ENCODE data around the gene PSMD9.
A peak's percentile ranks its signal among the peaks of the same experiment; 100 is the strongest.
"Not testable (repeated sequence)": the region's sequence is repeated elsewhere in the genome, so short reads cannot be mapped to it uniquely, and the experiment has no call there.

The PSMD9 gene

DNA sequence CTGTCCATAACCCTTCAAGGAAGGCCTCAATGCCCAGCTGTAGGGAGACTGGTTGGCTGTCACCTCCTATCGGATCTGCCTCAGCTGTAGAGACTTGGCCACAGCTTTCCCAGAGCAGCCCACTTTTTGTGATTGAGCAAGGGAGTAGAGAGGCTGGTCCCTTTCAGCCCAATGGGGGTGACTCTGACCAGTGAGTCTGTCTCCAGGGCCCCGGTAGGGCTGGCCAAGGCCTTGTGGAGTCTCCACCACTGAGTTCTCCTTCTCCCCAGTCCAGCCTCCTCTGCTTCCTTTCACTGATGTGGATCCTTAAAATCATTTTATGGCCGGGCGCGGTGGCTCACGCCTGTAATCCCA lies 15.4 kb upstream of the PSMD9 start:
- DNase-seq (ENCODE audit: low spot score) = no peak

DNA sequence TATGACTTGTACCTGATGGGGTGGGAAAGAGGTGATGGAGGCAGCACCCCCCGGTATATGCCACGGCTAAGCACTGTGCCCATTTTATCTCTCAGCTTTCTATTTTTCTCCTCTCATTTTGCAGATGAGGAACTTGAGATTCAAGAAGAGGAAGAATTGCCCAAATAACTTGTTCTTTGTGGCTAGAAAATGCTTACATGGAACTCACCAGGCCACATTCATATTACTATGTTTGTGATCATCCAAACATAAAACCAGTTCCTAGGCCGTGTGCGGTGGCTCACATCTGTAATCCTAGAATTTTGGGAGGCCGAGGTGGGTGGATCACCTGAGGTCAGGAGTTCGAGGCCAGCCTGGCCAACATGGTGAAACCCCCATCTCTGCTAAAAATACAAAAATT lies 14.5 kb upstream of the PSMD9 start:
- DNase-seq (ENCODE audit: low spot score) = no peak

DNA sequence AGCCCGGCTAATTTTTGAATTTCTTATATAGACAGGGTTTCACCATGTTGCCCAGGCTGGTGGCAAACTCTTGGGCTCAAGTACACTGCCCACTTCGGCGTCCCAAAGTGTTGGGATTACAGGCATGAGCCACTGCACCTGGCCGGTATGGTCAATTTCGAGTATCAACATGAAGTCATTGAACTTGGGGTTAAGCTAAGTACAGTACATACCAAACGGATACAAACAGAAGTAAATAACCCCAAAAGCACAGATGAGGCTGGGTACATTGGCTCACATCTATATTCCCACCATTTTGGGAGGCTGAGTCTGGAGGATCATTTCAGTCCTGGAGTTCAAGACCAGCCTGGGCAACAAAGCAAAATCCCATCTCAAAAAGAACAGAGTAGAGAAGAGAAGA lies 13.0 kb upstream of the PSMD9 start:
- DNase-seq (ENCODE audit: low spot score) = no peak

DNA sequence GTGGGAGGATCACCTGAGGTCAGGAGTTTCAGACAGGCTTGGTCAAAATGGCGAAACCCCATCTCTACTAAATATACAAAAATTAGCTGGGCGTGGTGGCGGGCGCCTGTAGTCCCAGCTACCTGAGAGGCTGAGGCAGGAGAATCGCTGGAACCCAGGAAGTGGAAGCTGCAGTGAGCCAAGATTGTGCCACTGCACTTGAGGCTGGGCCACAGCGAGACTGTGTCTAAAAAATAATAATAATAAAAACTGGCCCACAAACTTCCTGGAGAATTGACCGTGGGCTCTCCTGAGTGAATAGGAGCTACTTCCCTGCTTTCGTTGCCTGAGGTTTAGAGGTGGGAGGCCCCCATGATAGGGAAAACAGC lies 12.5 kb upstream of the PSMD9 start:
- DNase-seq (ENCODE audit: low spot score) = not testable (repeated sequence)

DNA sequence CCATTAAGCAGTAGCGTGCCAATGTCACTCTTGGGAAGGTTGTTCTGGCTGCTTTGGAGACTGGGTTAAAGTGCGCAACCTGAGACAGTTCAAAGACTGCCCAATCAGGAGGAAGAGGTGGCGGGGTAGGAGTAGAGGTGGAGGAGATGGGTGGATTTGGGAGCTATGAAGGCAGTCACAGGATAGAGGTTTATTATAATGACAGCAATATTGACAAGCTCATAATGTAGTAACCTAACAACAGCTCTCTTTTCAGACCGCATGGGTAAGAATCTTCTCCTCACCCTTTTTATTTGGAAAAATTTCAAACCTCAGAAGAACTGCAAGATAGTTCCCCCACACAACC lies 5.3 kb upstream of the PSMD9 start:
- DNase-seq (ENCODE audit: low spot score) = peak; percentile 20

DNA sequence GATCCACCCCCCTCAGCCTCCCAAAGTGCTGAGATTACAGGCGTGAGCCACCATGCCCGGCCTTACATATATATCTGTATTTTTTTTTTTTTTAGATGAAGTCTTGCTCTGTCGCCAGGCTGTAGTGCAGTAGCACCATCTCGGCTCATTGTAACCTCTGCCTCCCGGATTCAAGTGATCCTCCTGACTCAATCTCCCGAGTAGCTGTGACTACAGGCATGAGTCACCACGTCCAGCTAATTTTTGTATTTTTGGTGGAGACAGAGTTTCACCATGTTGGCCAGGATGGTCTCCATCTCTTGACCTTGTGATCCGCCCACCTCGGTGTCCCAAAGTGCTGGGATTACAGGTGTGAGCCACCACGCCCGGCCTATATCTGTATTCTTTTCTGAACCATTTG lies 3.5 kb upstream of the PSMD9 start:
- not testable (repeated sequence) for DNase-seq (ENCODE audit: low spot score)

DNA sequence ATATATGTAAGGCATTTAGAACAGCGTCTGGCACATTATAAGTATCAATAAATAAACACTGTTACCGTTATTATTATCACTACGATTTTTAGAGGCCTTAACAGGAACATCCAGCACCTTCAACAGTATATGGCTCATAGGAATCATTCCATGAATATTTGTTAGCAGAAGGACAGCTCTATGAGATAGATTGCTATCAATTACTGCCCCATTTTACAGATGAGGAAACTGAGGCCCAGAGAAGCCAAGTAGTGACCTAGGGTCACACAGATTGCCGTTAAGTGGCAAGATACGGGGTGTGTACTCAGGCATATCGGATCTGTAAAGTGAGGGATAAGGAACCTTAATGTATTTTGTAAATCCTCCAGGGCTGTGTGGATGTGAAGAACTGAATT lies 510 bp upstream of the PSMD9 start:
- no peak for DNase-seq (ENCODE audit: low spot score)

DNA sequence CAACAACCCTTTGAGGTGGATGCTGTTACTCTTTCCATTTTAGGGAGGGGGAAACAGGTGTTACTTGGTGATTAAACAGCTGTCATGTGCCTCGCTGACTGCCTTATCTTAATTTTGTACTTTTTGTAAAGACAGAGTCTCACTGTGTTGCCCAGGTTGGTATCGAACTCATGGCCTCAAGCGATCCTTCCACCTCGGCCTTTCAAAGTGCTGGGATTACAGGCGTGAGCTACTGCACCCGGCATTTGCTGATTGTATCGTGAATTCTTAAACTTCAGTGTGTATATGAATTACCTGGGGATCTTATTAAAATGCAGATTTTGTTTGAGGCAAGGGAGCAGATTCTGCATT lies 659 bp downstream of the PSMD9 start:
- no peak for DNase-seq (ENCODE audit: low spot score)

DNA sequence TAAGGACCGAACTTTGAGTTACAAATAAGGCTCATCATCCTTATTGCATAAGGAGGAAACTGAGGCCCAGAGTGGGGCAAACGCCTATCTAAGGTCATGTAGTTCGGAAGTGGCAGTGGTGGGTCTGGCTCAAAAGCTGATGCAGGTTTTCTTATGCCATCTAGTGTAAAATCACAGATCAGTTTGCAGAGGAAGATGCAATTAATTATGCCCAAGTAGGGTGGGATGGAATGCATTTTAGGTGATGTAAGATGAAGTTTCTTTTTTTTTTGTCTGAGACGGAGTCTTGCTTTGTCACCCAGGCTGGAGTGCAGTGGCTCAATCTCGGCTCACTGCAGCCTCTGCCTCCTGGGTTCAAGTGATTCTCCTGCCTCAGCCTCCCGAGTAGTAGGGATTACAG lies 1.1 kb downstream of the PSMD9 start:
- not testable (repeated sequence) for DNase-seq (ENCODE audit: low spot score)

DNA sequence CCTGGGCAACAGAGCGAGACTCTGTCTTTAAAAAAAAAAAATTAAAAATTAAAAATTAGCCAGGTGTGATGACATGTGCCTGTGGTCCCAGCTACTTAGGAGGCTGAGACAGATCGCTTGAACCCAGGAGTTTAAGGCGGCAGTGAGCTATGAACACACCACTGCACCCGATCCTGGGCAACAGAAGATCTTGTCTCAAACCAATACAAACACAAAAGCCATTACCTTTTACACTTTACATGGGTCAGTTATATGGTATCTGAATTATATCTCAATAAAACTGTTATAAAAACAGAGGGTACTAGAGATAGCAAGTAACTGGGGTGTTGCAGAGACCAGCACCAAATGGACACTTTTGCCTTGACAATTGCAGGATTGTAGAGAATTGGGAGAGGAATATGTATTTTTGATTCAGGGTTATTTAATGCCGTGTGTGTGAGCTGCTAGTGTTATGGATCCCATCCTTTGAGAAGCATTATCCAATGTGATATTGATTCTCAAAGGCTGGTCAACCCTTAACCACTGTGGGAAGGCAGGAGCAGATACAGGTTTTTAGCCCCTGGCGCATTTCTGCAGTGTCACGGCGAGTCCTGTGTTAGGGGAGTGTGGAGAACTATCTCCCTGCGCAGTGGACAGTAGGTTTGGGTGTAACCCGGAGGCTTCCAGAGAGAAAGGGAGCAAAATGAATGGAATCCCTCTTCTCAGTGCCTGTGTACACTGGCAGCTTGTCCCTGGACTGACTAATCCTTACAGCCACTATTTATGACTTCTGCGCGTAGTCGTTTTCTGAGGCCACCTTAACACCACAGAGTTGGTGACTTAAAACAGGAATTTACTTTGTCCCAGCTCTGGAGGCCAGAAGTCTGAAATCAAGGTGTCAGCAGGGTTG lies 4.3 kb downstream of the PSMD9 start:
- no peak for DNase-seq (ENCODE audit: low spot score)

DNA sequence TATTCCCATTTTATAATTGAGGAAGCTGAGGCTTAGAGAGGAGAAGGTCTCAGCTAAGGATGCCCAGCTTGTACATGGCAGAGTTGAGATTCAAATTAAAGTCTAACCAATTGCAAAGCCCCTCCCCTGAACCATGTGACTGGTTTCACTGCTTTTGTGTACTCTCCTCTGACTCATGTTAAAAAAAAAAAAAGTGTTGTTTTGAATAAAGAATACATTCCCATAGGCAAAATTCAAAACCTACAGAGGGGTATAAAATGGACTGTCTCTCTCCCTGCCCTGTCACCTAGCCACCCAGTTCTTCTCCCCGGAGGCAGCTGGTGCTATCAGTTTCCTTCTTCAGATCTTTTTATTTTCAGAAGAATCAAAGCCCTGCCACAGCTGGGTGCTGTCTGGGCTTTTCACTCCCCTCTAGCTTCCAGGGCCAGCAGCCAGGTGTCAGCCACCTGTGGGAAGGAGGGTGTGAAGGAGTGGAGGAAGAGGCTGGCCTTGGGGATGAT lies 5.4 kb downstream of the PSMD9 start:
- DNase-seq (ENCODE audit: low spot score) = peak; percentile 53

DNA sequence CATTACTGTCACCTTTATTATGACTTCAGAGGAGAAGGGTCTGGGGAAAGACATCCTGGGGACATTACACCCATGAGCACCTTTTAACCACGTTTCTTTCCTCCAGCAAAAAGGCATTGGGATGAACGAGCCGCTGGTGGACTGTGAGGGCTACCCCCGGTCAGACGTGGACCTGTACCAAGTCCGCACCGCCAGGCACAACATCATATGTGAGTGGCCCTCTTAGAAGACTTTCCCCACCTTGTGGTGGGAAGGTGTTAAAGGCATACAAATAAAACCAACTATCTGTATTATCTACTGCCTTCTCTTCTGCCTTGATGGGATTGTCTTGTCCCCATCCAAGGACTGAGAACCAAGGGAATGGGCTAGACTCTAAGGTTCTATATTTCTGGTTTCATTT lies 6.0 kb downstream of the PSMD9 start:
- no peak for DNase-seq (ENCODE audit: low spot score)

DNA sequence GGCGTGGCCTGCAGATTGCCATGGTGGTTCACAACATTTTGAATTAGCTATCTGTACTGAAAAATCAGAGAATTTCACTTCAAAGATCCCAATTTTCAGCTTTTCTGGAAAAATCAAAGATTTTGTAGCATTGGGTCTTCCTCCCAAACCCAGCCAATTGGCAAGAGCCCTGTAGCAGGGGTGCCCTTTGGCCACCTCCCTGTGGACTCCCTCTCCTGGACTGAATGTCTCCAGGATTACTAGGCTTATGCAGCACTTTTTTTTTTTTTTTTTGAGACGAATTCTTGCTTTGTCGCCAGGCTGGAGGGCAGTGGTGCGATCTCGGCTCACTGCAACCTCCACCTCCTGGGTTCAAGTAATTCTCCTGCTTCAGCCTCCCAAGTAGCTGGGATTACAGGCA lies 9.7 kb downstream of the PSMD9 start:
- DNase-seq (ENCODE audit: low spot score) = no peak

DNA sequence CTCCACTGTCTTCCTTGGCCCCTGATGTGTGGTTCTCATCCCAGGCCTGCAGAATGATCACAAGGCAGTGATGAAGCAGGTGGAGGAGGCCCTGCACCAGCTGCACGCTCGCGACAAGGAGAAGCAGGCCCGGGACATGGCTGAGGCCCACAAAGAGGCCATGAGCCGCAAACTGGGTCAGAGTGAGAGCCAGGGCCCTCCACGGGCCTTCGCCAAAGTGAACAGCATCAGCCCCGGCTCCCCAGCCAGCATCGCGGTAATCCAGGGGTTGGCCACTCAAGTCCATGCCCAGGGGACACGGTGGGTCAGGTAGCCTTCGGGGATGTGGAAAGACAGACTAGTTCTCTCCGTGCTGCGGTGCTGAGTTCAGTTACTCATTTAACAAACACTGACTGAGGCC lies 11.0 kb downstream of the PSMD9 start:
- DNase-seq (ENCODE audit: low spot score) = no peak

DNA sequence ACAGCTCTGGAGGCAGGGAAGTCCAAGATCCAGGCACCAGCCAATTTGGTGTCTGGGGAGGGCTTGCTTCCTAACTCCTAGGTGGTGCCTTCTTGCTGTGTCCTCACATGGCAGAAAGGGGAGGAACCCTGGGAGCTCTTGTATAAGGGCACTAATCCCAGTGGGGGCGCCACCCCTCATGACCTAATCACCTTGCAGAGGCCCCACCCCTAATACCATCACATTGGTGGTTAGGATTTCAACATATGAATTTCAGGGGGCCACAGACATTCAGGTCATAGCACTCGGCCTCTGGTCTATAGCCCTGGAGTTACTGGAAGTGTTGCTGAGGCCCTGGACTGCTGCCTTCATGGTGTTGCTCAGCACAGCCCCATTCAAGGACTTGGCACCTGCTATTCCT lies 14.6 kb downstream of the PSMD9 start:
- DNase-seq (ENCODE audit: low spot score) = no peak

DNA sequence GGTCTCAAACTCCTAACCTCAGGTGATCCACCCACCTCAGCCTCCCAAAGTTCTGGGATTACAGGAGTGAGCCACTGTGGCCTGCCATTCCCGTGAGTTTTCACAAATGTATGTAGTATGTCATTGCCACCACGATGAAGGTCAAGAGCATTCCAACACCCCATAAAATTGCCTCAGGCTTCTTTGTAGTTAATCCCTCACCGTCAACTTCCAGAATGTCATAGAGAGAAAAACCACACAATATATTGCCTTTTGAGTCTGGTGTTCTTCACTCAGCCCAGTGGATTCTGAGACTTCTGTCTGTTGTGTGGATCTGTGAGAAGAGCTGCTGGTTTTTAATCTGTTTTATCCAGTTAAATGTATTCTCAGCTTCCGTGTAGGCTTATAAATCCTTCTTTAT lies 17.2 kb downstream of the PSMD9 start:
- no peak for DNase-seq (ENCODE audit: low spot score)

DNA sequence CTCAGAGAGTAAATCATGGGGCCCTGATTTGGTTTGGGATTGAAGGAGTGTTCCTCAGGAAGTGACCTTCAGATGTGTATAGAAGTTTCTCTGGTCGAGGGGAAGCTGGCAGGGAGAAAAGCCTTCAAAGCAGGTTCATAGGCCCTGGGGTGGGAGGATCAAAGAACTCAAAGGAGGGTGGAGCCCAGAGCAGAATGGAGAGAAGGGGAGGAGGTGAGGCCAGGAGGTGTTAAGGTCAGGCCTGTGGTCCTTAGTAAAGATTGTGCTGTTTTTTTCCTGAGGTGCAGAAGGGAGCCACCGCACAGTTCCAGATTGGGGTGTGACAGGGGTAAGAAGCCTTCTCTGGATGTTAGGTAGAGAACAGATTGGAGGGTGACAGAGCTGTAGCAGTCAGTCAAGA lies 20.1 kb downstream of the PSMD9 start:
- no peak for DNase-seq (ENCODE audit: low spot score)

DNA sequence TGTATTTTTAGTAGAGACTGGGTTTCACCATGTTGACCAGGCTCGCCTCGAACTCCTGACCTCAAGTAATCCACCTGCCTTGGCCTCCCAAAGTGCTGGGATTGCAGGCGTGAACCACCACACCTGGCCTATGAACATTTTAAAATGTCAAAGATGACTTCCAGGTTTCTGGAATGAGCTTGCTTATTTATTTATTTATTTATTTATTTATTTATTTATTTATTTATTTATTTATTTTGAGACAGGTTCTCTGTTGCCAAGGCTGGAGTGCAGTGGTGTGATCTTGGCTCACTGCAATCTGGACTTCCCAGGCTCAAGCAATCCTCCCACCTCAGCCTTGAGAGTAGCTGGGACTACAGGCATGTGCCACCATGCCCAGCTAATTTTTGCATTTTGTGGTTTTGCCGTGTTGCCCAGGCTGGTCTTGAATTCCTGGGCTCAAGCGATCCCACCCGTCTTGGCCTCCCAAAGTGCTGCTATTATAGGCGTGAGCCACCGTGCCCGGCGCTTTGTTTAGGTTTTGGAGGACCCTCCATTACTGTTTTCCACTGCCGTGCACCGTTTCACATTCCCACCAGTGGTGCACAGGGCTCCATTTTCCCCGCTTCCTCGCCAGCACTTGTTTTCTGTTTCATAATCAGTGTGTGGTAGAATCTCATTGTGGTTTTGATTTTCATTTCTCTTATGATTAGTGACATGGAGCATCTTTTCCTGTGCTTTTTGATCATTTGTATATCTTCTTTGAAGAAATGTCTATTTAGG lies 23.4 kb downstream of the PSMD9 start:
- DNase-seq (ENCODE audit: low spot score) = no peak

DNA sequence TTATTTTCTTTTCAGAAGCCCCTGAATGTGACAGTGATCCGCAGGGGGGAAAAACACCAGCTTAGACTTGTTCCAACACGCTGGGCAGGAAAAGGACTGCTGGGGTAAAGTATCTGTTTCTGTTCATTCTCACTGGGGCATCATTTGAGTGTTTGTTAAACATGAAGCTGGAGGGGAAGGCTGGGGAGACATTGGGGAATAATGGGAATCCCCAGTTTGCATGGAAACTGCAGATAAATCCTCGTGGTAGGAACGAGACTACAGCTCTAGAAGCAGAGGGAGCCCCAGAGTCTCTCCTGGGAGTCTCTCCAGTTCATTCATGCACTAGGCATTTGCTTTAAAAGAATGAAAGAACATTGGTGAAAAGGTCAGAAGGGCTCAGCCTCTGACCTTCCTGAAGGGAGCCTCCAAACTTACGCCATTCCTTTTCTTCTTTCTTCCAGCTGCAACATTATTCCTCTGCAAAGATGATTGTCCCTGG lies 27.3 kb downstream of the PSMD9 start:
- DNase-seq (ENCODE audit: low spot score) = no peak

DNA sequence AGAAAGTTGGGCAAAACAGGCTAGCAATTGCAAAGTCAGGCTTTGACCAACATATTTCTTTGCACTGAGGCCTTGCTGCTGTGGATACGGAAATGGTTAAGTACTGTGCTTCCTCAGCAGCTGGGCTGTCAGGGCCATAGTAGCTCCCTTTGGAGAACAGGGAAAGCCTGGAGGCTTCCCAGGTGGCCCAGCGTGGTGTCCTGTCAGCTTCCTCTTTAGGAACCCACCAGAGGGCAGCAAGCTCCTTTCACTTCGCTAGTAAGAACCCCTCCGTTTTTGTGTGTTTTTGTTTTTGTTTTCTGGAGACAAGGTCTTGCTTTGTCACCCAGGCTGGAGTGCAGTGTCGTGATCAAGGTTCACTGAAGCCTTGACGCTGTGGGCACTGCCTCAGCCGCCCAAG lies 28.1 kb downstream of the PSMD9 start:
- DNase-seq (ENCODE audit: low spot score) = no peak

DNA sequence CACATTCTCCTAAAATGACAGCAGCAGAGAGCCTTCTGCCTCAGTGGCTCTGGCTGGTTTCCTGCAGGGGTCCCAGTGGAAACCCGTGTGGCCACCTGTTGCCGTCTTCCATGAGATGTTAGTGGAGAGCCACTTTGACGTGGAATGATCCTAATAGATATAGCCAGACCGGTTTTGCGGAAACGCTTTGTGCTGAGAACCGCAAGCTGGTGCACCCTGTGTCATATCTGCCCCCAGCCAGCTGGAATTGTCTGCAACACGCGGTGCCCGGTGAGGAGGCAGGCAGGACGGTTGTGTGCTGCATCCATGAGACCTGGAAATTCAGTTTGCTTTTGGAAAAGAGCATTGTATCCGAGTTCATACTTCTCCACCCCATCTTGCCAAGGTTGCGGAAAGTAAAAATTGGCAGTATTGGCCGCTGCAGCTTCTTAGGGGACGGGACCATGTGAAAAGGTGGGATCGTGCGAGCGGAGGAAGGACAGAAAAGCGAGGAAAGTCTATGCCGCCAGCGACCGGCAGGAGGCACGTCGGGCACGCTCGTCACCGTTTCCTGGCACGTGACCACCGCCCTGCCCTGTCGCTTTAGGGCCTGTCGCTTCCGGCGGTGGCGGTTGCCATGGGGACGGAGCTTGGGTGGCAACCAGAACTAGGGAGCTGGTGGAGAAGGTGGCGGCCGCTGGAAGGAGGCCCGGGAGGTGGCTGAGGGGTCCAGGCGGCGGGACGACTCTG lies 29.5 kb downstream of the PSMD9 start, which contains the start of gene CFAP251:
TSS of gene CFAP251 (plus strand) at position 643 of the 729 bp plus-strand sequence. CDS start 2,714 bp downstream, outside the sequence.
- DNase-seq (ENCODE audit: low spot score) = peak; percentile 24

DNA sequence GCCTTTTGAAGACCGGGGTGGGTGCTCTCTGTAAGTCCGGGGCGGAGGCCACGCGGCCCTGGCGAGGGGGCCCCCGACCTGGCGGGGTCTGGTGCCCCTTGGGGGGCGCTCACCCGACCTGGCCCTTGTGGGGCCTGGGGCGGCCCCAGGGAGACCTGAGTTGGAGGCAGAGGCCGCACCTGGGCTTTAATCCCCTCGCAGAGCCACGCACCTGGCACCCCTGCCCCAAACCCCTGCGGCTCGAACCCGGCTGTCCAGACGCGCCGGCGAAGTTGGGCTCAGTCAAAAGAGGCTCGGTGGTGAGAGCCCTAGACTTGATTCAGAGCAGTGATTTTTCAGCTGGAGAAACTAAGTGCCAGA lies 30.1 kb downstream of the PSMD9 start:
- DNase-seq (ENCODE audit: low spot score) = no peak

DNA sequence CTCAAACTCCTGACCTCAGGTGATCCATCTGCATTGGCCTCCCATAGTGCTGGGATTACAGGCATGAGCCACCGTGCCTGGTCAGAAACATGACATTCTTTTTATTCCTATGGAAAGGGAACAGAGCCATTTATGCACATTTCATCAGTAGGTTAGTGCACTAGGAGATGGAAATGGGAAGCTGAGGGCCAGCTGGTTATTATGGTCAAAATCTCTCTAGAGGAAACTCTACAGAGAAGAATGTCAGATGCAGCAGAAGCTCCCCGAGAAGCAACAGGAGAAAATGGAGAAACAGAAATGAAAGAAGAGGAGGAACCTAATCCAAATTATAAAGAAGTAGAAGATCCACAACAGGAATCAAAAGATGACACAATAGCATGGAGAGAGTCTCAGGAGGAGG lies 32.5 kb downstream of the PSMD9 start:
- no peak for DNase-seq (ENCODE audit: low spot score)

All from LoVo (cell line).